Fibroblast of lung (primary cell): ENCODE data around the gene EN2. TPM values are rescaled to one million over a fixed set of nuclear protein-coding genes. Genes with fewer than 3 reads are reported as not detected.

Source experiments
- DNase-seq, 2 donors: peaks; one replicate each; pipeline versions ENCODE4 v3.0.0 to v3.0.0-alpha.2; 2010; ENCODE audit warnings: low read depth in 2 of 2
- H2AFZ ChIP-seq: 2 replicates; pipeline ENCODE4 v1.5.1; 2012; ENCODE audit warnings: low read length, control low read depth, inconsistent platforms
- H3K27ac ChIP-seq: 2 replicates; pipeline ENCODE4 v1.5.1; 2011; ENCODE audit warnings: low read length, control low read depth; ENCODE audit not compliant: insufficient read depth
- H3K27me3 ChIP-seq: 2 replicates; pipeline ENCODE4 v1.5.1; 2011; ENCODE audit warnings: mild to moderate bottlenecking, low read length; ENCODE audit not compliant: control insufficient read depth, insufficient read depth
- H3K36me3 ChIP-seq: 2 replicates; pipeline ENCODE4 v1.5.1; 2011; ENCODE audit warnings: low read length; ENCODE audit not compliant: control insufficient read depth, insufficient read depth
- H3K4me1 ChIP-seq: 2 replicates; pipeline ENCODE4 v1.5.1; 2011; ENCODE audit warnings: low read length; ENCODE audit not compliant: control insufficient read depth, insufficient read depth; ENCODE audit errors: extremely low read depth
- H3K4me2 ChIP-seq: 2 replicates; pipeline ENCODE4 v1.5.1; 2011; ENCODE audit warnings: low read length, control low read depth; ENCODE audit not compliant: insufficient read depth; ENCODE audit errors: extremely low read depth
- H3K4me3 ChIP-seq, 4 experiments: fragments of 200-600 bp in 1 of 4; sonication (generic) in 1 of 4; replicated peaks in 1 of 4; 2 replicates each; pipeline ENCODE4 v1.5.1; 2011 to 2016; ENCODE audit warnings: low read length in 4 of 4, low read depth in 3 of 4, mild to moderate bottlenecking in 3 of 4, control low read depth in 2 of 4, inconsistent platforms in 1 of 4, mixed read lengths in 1 of 4; ENCODE audit not compliant: insufficient read depth in 1 of 4; ENCODE audit errors: control extremely low read depth in 1 of 4
- H3K79me2 ChIP-seq: 2 replicates; pipeline ENCODE4 v1.5.1; 2012; ENCODE audit warnings: mild to moderate bottlenecking, low read length, inconsistent platforms; ENCODE audit not compliant: control insufficient read depth, insufficient read depth
- H3K9ac ChIP-seq: 2 replicates; pipeline ENCODE4 v1.5.1; 2011; ENCODE audit warnings: mild to moderate bottlenecking, low read length, control low read depth; ENCODE audit not compliant: insufficient read depth
- H3K9me3 ChIP-seq: 2 replicates; pipeline ENCODE4 v1.5.1; 2012; ENCODE audit warnings: low read depth, low read length; ENCODE audit not compliant: control insufficient read depth, insufficient read depth
- H4K20me1 ChIP-seq: 2 replicates; pipeline ENCODE4 v1.5.1; 2011; ENCODE audit warnings: low read length; ENCODE audit not compliant: control insufficient read depth, insufficient read depth; ENCODE audit errors: extremely low read depth
- EZH2 ChIP-seq: IDR thresholded peaks from 2 replicates; pipeline ENCODE4 v1.5.1; 2012; ENCODE audit warnings: low read length, control low read depth, mild to moderate bottlenecking; ENCODE audit errors: missing control alignments
- polyA plus RNA-seq, 2 donors: library from polyadenylated mRNA; depleted of rRNA in 1 of 2; stranded (reverse) in 1 of 2; unstranded in 1 of 2; fragments of >200 nt; gene quantifications; 2 replicates each; pipeline ENCODE4 v1.2.1, GENCODE V29; 2011 to 2012; ENCODE audit warnings: missing spikeins in 1 of 2
- total RNA-seq: library from RNA; depleted of rRNA; stranded (reverse); fragments of >200 nt; gene quantifications from 2 replicates; pipeline ENCODE4 v1.2.1, GENCODE V29; 2014
- TF ChIP-seq, protein P1 (sequence below), 2 donors: IDR thresholded peaks in 1 of 2; conservative IDR thresholded peaks in 1 of 2; 1 replicate in 1 of 2; 2 replicates in 1 of 2; pipeline ENCODE4 v1.5.1; 2011 to 2012; ENCODE audit warnings: low read length in 2 of 2, control low read depth in 1 of 2, inconsistent platforms in 1 of 2, low read depth in 1 of 2, mild to moderate bottlenecking in 1 of 2

The EN2 gene
- total and polyA plus RNA-seq, 2 donors (not counting 1 experiment from before 2014, with no cell fraction given) = not detected

DNA sequence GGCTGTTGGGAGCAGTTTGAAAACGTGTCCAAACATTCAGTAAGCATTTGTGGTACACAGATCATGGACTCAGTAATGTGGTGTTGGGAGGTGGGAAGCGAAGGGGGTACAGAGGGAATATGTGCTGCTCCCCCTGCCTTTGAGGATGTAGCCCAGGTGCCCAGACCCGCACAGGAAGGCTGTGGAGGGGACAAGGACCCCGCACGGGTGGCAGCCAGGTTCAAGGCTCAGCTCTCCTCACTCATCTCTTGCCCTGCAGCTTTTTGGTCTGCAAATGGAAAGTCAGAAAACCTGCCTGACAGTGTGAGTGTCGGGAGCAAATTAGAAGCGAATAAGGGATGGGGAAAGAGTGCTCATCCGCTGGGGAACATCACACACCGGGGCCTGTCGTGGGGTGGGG, 27.3 kb upstream of the EN2 start:
- Histone ChIP-seq H3K27me3 (no peaks in the 10 kb centered on the region), H3K9ac (no peak overlapping the region), H2AFZ (no peak overlapping the region), H3K4me2 (no peak overlapping the region), H3K9me3 (no peaks in the 10 kb centered on the region), H3K36me3 (no peaks in the 10 kb centered on the region), H3K79me2 (no peaks in the 10 kb centered on the region), H3K4me3 (no peak overlapping the region), H3K27ac (no peak overlapping the region), H4K20me1 (no peaks in the 10 kb centered on the region), H3K4me1 (no peaks in the 10 kb centered on the region)
- TF ChIP-seq EZH2 = no peak
- TF ChIP-seq, protein P1, sequence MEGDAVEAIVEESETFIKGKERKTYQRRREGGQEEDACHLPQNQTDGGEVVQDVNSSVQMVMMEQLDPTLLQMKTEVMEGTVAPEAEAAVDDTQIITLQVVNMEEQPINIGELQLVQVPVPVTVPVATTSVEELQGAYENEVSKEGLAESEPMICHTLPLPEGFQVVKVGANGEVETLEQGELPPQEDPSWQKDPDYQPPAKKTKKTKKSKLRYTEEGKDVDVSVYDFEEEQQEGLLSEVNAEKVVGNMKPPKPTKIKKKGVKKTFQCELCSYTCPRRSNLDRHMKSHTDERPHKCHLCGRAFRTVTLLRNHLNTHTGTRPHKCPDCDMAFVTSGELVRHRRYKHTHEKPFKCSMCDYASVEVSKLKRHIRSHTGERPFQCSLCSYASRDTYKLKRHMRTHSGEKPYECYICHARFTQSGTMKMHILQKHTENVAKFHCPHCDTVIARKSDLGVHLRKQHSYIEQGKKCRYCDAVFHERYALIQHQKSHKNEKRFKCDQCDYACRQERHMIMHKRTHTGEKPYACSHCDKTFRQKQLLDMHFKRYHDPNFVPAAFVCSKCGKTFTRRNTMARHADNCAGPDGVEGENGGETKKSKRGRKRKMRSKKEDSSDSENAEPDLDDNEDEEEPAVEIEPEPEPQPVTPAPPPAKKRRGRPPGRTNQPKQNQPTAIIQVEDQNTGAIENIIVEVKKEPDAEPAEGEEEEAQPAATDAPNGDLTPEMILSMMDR (conservative IDR thresholded peaks at IDR 0.05 in 1 of 2, IDR thresholded peaks at IDR 0.05 in 1 of 2; ENCODE audit: low read depth in 1 of 2, low read length in 2 of 2) = no peak
- no peak for DNase-seq

- no peak for DNase-seq
- H3K36me3 ChIP-seq = no peaks in the 10 kb centered on the region
- H3K9me3 ChIP-seq = no peaks in the 10 kb centered on the region
- no peaks in the 10 kb centered on the region for H3K4me1 ChIP-seq
- no peak for TF ChIP-seq EZH2
- TF ChIP-seq, protein P1 (conservative IDR thresholded peaks at IDR 0.05 in 1 of 2, IDR thresholded peaks at IDR 0.05 in 1 of 2; ENCODE audit: low read depth in 1 of 2, low read length in 2 of 2) = no peak
- H3K4me2 ChIP-seq = no peak overlapping the region
- H3K27ac ChIP-seq = no peak overlapping the region
- H3K4me3 ChIP-seq = no peak overlapping the region
- H3K27me3 ChIP-seq = no peaks in the 10 kb centered on the region
- no peaks in the 10 kb centered on the region for H4K20me1 ChIP-seq
- H3K9ac ChIP-seq = no peak overlapping the region
- H3K79me2 ChIP-seq = no peaks in the 10 kb centered on the region
- no peak overlapping the region for H2AFZ ChIP-seq
Observed at GRCh38 chr7:155431231-155431630, 26.7 kb upstream of the EN2 start.

DNA sequence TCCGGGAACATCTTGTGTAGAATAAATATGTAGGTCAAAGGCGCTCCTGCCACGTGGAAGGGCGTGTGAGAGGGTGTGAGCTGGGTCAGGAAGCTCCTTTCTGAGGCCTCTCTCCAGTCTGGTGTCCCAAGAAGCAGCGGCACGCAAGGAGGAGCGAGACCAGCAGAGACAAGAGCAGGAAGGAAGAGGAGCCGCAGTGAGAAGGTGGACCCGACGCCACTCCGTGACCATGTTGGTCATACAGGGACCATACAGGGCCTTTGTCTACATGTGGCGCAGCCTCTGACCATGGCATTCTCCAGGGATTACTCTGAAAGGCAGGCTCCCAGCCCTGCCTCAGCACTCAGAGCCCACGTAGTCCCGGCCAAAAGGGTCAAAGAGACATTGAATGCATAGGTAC, 26.2 kb upstream of the EN2 start:
- H2AFZ ChIP-seq = no peak overlapping the region
- no peak for DNase-seq
- no peaks in the 10 kb centered on the region for H3K36me3 ChIP-seq
- H3K27me3 ChIP-seq = no peaks in the 10 kb centered on the region
- TF ChIP-seq, protein P1 (conservative IDR thresholded peaks at IDR 0.05 in 1 of 2, IDR thresholded peaks at IDR 0.05 in 1 of 2; ENCODE audit: low read depth in 1 of 2, low read length in 2 of 2) = no peak
- TF ChIP-seq EZH2 = no peak
- no peak overlapping the region for H3K9ac ChIP-seq
- no peak overlapping the region for H3K27ac ChIP-seq
- H3K4me1 ChIP-seq = no peaks in the 10 kb centered on the region
- no peak overlapping the region for H3K4me3 ChIP-seq
- H4K20me1 ChIP-seq = no peaks in the 10 kb centered on the region
- no peaks in the 10 kb centered on the region for H3K79me2 ChIP-seq
- no peaks in the 10 kb centered on the region for H3K9me3 ChIP-seq
- H3K4me2 ChIP-seq = no peak overlapping the region
